HepG2 (cell line): ENCODE measurements around the gene CSMD2. TPM values are rescaled to one million over a fixed set of nuclear protein-coding genes. Genes with fewer than 3 reads are reported as not detected.

Experiments
- BRCA1 ChIP-seq: sonication (generic); formaldehyde crosslinking; IDR thresholded peaks from 2 replicates; pipeline ENCODE4 v1.4.0; 2020; ENCODE audit warnings: missing genetic modification reagents
- ETV5 ChIP-seq: IDR thresholded peaks from 2 replicates; pipeline ENCODE4 v1.6.1; 2018; ENCODE audit warnings: missing biosample characterization, missing genetic modification reagents, inconsistent platforms, borderline replicate concordance
- FOXC1 ChIP-seq: sonication (generic); formaldehyde crosslinking; IDR thresholded peaks from 2 replicates; pipeline ENCODE4 v1.8.0; 2022; ENCODE audit warnings: mild to moderate bottlenecking, missing genetic modification reagents, borderline replicate concordance
- HNRNPH1 ChIP-seq: fragments of 200-400 bp; formaldehyde crosslinking; optimal IDR thresholded peaks from 2 replicates; pipeline ENCODE3; 2017; ENCODE audit warnings: mild to moderate bottlenecking, low read depth, low read length
- HNRNPK ChIP-seq: fragments of 200-400 bp; formaldehyde crosslinking; IDR thresholded peaks from 2 replicates; pipeline ENCODE4 v1.6.1; 2018; ENCODE audit warnings: low read length, low read depth, moderate library complexity, mild to moderate bottlenecking; ENCODE audit not compliant: poor library complexity, severe bottlenecking
- HOXA3 ChIP-seq: sonication (generic); formaldehyde crosslinking; IDR thresholded peaks from 2 replicates; pipeline ENCODE4 v1.5.0; 2020; ENCODE audit warnings: missing genetic modification reagents
- HOXD1 ChIP-seq: sonication (generic); formaldehyde crosslinking; IDR thresholded peaks from 2 replicates; pipeline ENCODE4 v1.5.0; 2020; ENCODE audit warnings: missing genetic modification reagents
- KDM2A ChIP-seq: sonication (generic); formaldehyde crosslinking; IDR thresholded peaks from 2 replicates; pipeline ENCODE4 v1.4.0; 2020; ENCODE audit warnings: low read depth, missing genetic modification reagents, borderline replicate concordance
- KMT2A ChIP-seq: sonication (generic); formaldehyde crosslinking; IDR thresholded peaks from 2 replicates; pipeline ENCODE4 v1.4.0; 2020; ENCODE audit warnings: missing genetic modification reagents
- MNT ChIP-seq: fragments of 450-650 bp; IDR thresholded peaks from 2 replicates; pipeline ENCODE4 v1.6.1; 2016
- NONO ChIP-seq, 2 experiments: fragments of 450-650 bp in 1 of 2; sonication (generic) in 1 of 2; formaldehyde crosslinking in 1 of 2; IDR thresholded peaks in 1 of 2; conservative IDR thresholded peaks in 1 of 2; 2 replicates each; pipeline versions ENCODE4 v1.6.1 to v1.8.0; 2017 to 2022; ENCODE audit warnings: mild to moderate bottlenecking in 1 of 2, missing genetic modification reagents in 1 of 2, moderate library complexity in 1 of 2
- RBM39 ChIP-seq: fragments of 200-400 bp; formaldehyde crosslinking; IDR thresholded peaks from one replicate; pipeline ENCODE4 v1.6.1; 2018; ENCODE audit warnings: antibody characterized with exemption, mild to moderate bottlenecking, low read depth, low read length; ENCODE audit not compliant: poor library complexity, severe bottlenecking
- RNF2 ChIP-seq: fragments of 450-650 bp; conservative IDR thresholded peaks from 2 replicates; pipeline ENCODE4 v1.6.1; 2016; ENCODE audit warnings: low read depth
- RXRA ChIP-seq: sonication (generic); formaldehyde crosslinking; IDR thresholded peaks from 2 replicates; pipeline ENCODE4 v1.5.1; 2020; ENCODE audit warnings: missing genetic modification reagents
- SP2 ChIP-seq: sonication (generic); formaldehyde crosslinking; IDR thresholded peaks from 2 replicates; pipeline ENCODE4 v1.5.1; 2020; ENCODE audit warnings: mild to moderate bottlenecking, missing genetic modification reagents
- SPEN ChIP-seq: sonication (generic); formaldehyde crosslinking; IDR thresholded peaks from 2 replicates; pipeline ENCODE4 v1.5.1; 2020; ENCODE audit warnings: low read depth, mild to moderate bottlenecking, missing genetic modification reagents
- STAT5B ChIP-seq: sonication (generic); formaldehyde crosslinking; IDR thresholded peaks from 2 replicates; pipeline ENCODE4 v1.4.0; 2020; ENCODE audit warnings: missing genetic modification reagents
- TEAD3 ChIP-seq: optimal IDR thresholded peaks from 2 replicates; pipeline ENCODE3; 2016; ENCODE audit warnings: borderline replicate concordance
- UBTF ChIP-seq: sonication (generic); formaldehyde crosslinking; IDR thresholded peaks from 2 replicates; pipeline ENCODE4 v1.4.0; 2020; ENCODE audit warnings: mild to moderate bottlenecking, missing genetic modification reagents
- ZBTB25 ChIP-seq: IDR thresholded peaks from 2 replicates; pipeline ENCODE4 v1.6.1; 2018; ENCODE audit warnings: missing genetic modification reagents
- ZNF350 ChIP-seq: sonication (generic); formaldehyde crosslinking; IDR thresholded peaks from 2 replicates; pipeline ENCODE4 v1.4.0; 2020; ENCODE audit warnings: mild to moderate bottlenecking, low read depth, missing genetic modification reagents, borderline replicate concordance
- ZNF430 ChIP-seq: sonication (generic); formaldehyde crosslinking; IDR thresholded peaks from 2 replicates; pipeline ENCODE4 v1.9.0; 2021; ENCODE audit warnings: mild to moderate bottlenecking, missing genetic modification reagents
- ZNF432 ChIP-seq: sonication (generic); formaldehyde crosslinking; IDR thresholded peaks from 2 replicates; pipeline ENCODE4 v1.5.0; 2020; ENCODE audit warnings: missing genetic modification reagents, mild to moderate bottlenecking, borderline replicate concordance
- ZNF605 ChIP-seq: sonication (generic); formaldehyde crosslinking; IDR thresholded peaks from 2 replicates; pipeline ENCODE4 v1.8.0; 2022; ENCODE audit warnings: mild to moderate bottlenecking, missing genetic modification reagents
- ZNF788 ChIP-seq: sonication (generic); formaldehyde crosslinking; IDR thresholded peaks from 2 replicates; pipeline ENCODE4 v1.5.0; 2020; ENCODE audit warnings: mild to moderate bottlenecking, missing genetic modification reagents, borderline replicate concordance
- polyA plus RNA-seq, 8 experiments: library from polyadenylated mRNA; depleted of rRNA in 3 of 8; stranded (reverse) in 7 of 8; unstranded in 1 of 8; fragments of >200 nt; fragmentation: Illumina TruSeq in 4 of 8; extraction: Trizol in 4 of 8; gene quantifications; 2 replicates each; pipeline versions ENCODE4 v1.2.1 to v1.2.3, GENCODE V29; 2011 to 2016; ENCODE audit warnings: low read depth in 4 of 8, missing spikeins in 1 of 8, mixed read lengths in 1 of 8; ENCODE audit not compliant: insufficient read depth in 1 of 8
- total RNA-seq, 5 experiments: library from RNA; depleted of rRNA; stranded (reverse); fragments of >200 nt; fragmentation: Illumina TruSeq; extraction: Trizol; gene quantifications; 2 replicates each; pipeline ENCODE4 v1.2.3, GENCODE V29; 2016; ENCODE audit warnings: low read depth in 1 of 5

CSMD2 gene
- total and polyA plus RNA-seq, 2 of the 13 experiments (the other 11 are each of a cell fraction or from before 2014, with no cell fraction given): not detected

GRCh38 chr1:33472269-33472980 lies 692.6 kb downstream of the CSMD2 start, which contains the start of gene ZSCAN20 (continued):
- no peak for TF ChIP-seq ZBTB25 (CRISPR knock-in tag)
- no peak for TF ChIP-seq ZNF788 (CRISPR knock-in tag)
- no peak for TF ChIP-seq STAT5B (CRISPR knock-in tag)
- peak; percentile 45 for TF ChIP-seq TEAD3
- TF ChIP-seq ETV5 (CRISPR knock-in tag): peak; percentile 29; the same call in 1 of the 2 replicates
- peak; percentile 62 for TF ChIP-seq HNRNPK
- TF ChIP-seq HNRNPH1: peak; percentile 61
- TF ChIP-seq FOXC1 (CRISPR knock-in tag): no peak
- TF ChIP-seq BRCA1 (CRISPR knock-in tag): no peak
- TF ChIP-seq KMT2A: no peak
- TF ChIP-seq SPEN (CRISPR knock-in tag): peak; percentile 74
- TF ChIP-seq ZNF432: no peak
- no peak for TF ChIP-seq ZNF430 (CRISPR knock-in tag)
- TF ChIP-seq RNF2: no peak
- TF ChIP-seq SP2: peak; percentile 98
- peak; percentile 21; the same call in 1 of the 2 replicates for TF ChIP-seq ZNF605
- peak; percentile 8; the same call in 1 of the 2 replicates for TF ChIP-seq MNT
- TF ChIP-seq KDM2A (CRISPR knock-in tag): peak; percentile 53; the same call in 1 of the 2 replicates
- peak; percentile 57 for TF ChIP-seq RBM39
- peak; percentile 39; the same call in 1 of the 2 replicates for TF ChIP-seq HOXD1 (CRISPR knock-in tag)
- 0 out of 2 replicates have a peak, but pooled peaks have one; percentile 29 for TF ChIP-seq RXRA (CRISPR knock-in tag)
- TF ChIP-seq NONO (IDR thresholded peaks at IDR 0.05): no peak
- 0 out of 2 replicates have a peak, but pooled peaks have one; percentile 45 for TF ChIP-seq NONO (CRISPR knock-in tag; conservative IDR thresholded peaks at IDR 0.05)
- peak; percentile 42; the same call in 1 of the 2 replicates for TF ChIP-seq HOXA3 (CRISPR knock-in tag)
- TF ChIP-seq ZNF350: peak; percentile 52; the same call in 1 of the 2 replicates
- peak; percentile 46; the same call in 1 of the 2 replicates for TF ChIP-seq UBTF (CRISPR knock-in tag)
